K562 (cell line): Measurements from ENCODE around the gene SMIM29. TPM values are rescaled to one million over a fixed set of nuclear protein-coding genes. Genes with fewer than 3 reads are reported as not detected.

ENCODE experiments used
- ATAC-seq: fragments of 200-7000 bp; cut with Tn5 transposase; 3 replicates; pipeline ENCODE4 v1.9.1; 2020; ENCODE audit warnings: moderate library complexity
- BruUV-seq: library from RNA; stranded (reverse); fragments of 400-500 nt; replicated peaks from 2 replicates; lab custom pipeline; 2021; lab: Mats Ljungman, UMichigan
- CTCF ChIA-PET: fragments of 300-600 bp; formaldehyde crosslinking; extraction: SDS; loops from one replicate; lab custom pipeline; 2021; ENCODE audit warnings: low intra/inter-chr PET ratio; lab: Yijun Ruan, JAX
- POLR2A ChIA-PET: fragments of 300-600, 350-650 bp; sonication (Branson Sonifier 250); formaldehyde crosslinking; extraction: SDS; loops from one replicate; lab custom pipeline; 2021; ENCODE audit warnings: antibody characterized with exemption, inconsistent platforms; lab: Yijun Ruan, JAX
- DNase-seq, 4 experiments: peaks; one replicate each; pipeline versions ENCODE4 v3.0.0 to v3.0.0-alpha.2; 2011 to 2018; ENCODE audit warnings: low spot score in 3 of 4, mixed read lengths in 3 of 4; ENCODE audit errors: extremely low read depth in 1 of 4
- FAIRE-seq: peaks from 2 replicates; lab custom pipeline; 2011; peaks lifted over from hg19 to GRCh38; lab: Jason Lieb, UNC
- H2AFZ ChIP-seq: 2 replicates; pipeline ENCODE4 v1.6.0; 2011; ENCODE audit warnings: low read depth, low read length, control low read depth, inconsistent platforms
- H3K27ac ChIP-seq: fragments of 200-600 bp; 3 replicates; pipeline ENCODE4 v1.8.0; 2011; ENCODE audit warnings: low read depth, mild to moderate bottlenecking, control low read depth, inconsistent platforms, low read length, moderate library complexity, mixed read lengths; ENCODE audit errors: extremely low read depth
- H3K27me3 ChIP-seq, 2 experiments: fragments of 300-600 bp in 1 of 2; 2 replicates in 1 of 2; 3 replicates in 1 of 2; pipeline versions ENCODE4 v1.6.0 to v1.8.0; 2011; ENCODE audit warnings: inconsistent platforms in 2 of 2, low read length in 2 of 2, mild to moderate bottlenecking in 1 of 2, mixed read lengths in 1 of 2, moderate library complexity in 1 of 2; ENCODE audit not compliant: control insufficient read depth in 2 of 2, insufficient read depth in 2 of 2
- H3K36me3 ChIP-seq: fragments of 300-600 bp; 3 replicates; pipeline ENCODE4 v1.8.0; 2011; ENCODE audit warnings: mild to moderate bottlenecking, low read length, inconsistent platforms; ENCODE audit not compliant: control insufficient read depth, insufficient read depth
- H3K4me1 ChIP-seq, 2 experiments: fragments of 200-600 bp in 1 of 2; replicated peaks in 1 of 2; 2 replicates in 1 of 2; 3 replicates in 1 of 2; pipeline versions ENCODE4 v1.5.1 to v1.8.0; 2011; ENCODE audit warnings: inconsistent platforms in 2 of 2, low read length in 2 of 2, mild to moderate bottlenecking in 1 of 2, mixed read lengths in 1 of 2, moderate library complexity in 1 of 2; ENCODE audit not compliant: control insufficient read depth in 2 of 2, insufficient read depth in 2 of 2
- H3K4me2 ChIP-seq: 2 replicates; pipeline ENCODE4 v1.6.1; 2011; ENCODE audit warnings: low read length, control low read depth, inconsistent platforms, mixed read lengths; ENCODE audit not compliant: insufficient read depth
- H3K4me3 ChIP-seq: fragments of 200-600 bp; sonication (generic), shearing (Covaris generic); 2 replicates; pipeline ENCODE4 v1.5.1; 2016; ENCODE audit warnings: control low read depth, inconsistent platforms
- H3K79me2 ChIP-seq: fragments of 200-600 bp; 3 replicates; pipeline ENCODE4 v1.8.0; 2011; ENCODE audit warnings: low read length, inconsistent platforms; ENCODE audit not compliant: control insufficient read depth, insufficient read depth
- H3K9ac ChIP-seq, 2 experiments: 2 replicates each; pipeline versions ENCODE4 v1.6.0 to v1.6.1; 2011; ENCODE audit warnings: low read depth in 2 of 2, low read length in 2 of 2, control low read depth in 1 of 2, inconsistent platforms in 1 of 2, mild to moderate bottlenecking in 1 of 2, mixed read lengths in 1 of 2; ENCODE audit not compliant: insufficient read depth in 1 of 2
- H3K9me1 ChIP-seq: one replicate; pipeline ENCODE4 v1.6.0; 2011; ENCODE audit warnings: inconsistent platforms, mild to moderate bottlenecking, low read length, moderate library complexity; ENCODE audit not compliant: control insufficient read depth, insufficient read depth
- H3K9me3 ChIP-seq: replicated peaks from 2 replicates; pipeline ENCODE4 v1.5.1; 2011; ENCODE audit warnings: low read depth, low read length, inconsistent platforms; ENCODE audit not compliant: control insufficient read depth, insufficient read depth
- H4K20me1 ChIP-seq: replicated peaks from 2 replicates; pipeline ENCODE4 v1.6.1; 2011; ENCODE audit warnings: low read length, inconsistent platforms, mixed read lengths; ENCODE audit not compliant: control insufficient read depth, insufficient read depth
- EGR1 ChIP-seq: fragments of 450-650 bp; conservative IDR thresholded peaks from 2 replicates; pipeline ENCODE4 v1.6.1; 2017; ENCODE audit warnings: mild to moderate bottlenecking
- HOXB6 ChIP-seq: fragments of 250-450 bp; sonication (Bioruptor Pico); IDR thresholded peaks from 2 replicates; pipeline ENCODE4 v1.5.1; 2022; ENCODE audit warnings: mild to moderate bottlenecking, borderline replicate concordance
- IFI16 ChIP-seq: fragments of 250-450 bp; sonication (Bioruptor Pico); IDR thresholded peaks from 2 replicates; pipeline ENCODE4 v2.1.2; 2022; ENCODE audit warnings: mild to moderate bottlenecking, inconsistent platforms
- KAT7 ChIP-seq: sonication (generic); formaldehyde crosslinking; IDR thresholded peaks from 2 replicates; pipeline ENCODE4 v1.8.0; 2022; ENCODE audit warnings: missing genetic modification reagents, mild to moderate bottlenecking, borderline replicate concordance
- MEF2A ChIP-seq: IDR thresholded peaks from 2 replicates; pipeline ENCODE4 v1.6.1; 2011; ENCODE audit warnings: low read depth, mild to moderate bottlenecking, low read length, moderate library complexity; ENCODE audit not compliant: control insufficient read depth
- MEF2D ChIP-seq: conservative IDR thresholded peaks from 2 replicates; pipeline ENCODE4 v1.6.1; 2016; ENCODE audit warnings: low read depth, missing genetic modification characterization, missing compliant biosample characterization
- PHTF2 ChIP-seq: fragments of 250-450 bp; sonication (Bioruptor Pico); IDR thresholded peaks from 2 replicates; pipeline ENCODE4 v1.5.0; 2021; ENCODE audit warnings: mild to moderate bottlenecking
- ZNF134 ChIP-seq: fragments of 250-450 bp; sonication (Bioruptor Pico); conservative IDR thresholded peaks from 2 replicates; pipeline ENCODE4 v1.4.0; 2020
- WGBS: fragments of 100-300 bp; shearing (Covaris generic); methylation state at CpG from one replicate; pipeline ENCODE4 v1.1.6; 2016; ENCODE audit warnings: low coverage, mixed read lengths; ENCODE audit not compliant: insufficient coverage; ENCODE audit errors: missing lambda C conversion rate; 5-methylcytosine and 5-hydroxymethylcytosine counted together
- in situ Hi-C: fragments of 300-500 bp; cut with MboI; formaldehyde crosslinking; loops from 4 replicates; pipeline ENCODE4 v1.15.0; 2018; ENCODE audit warnings: inconsistent platforms, mixed read lengths
- intact Hi-C: fragments of 100-400 bp; cut with micrococcal nuclease; formaldehyde crosslinking; loops from 2 replicates; pipeline ENCODE4 v1.14.2; 2022
- polyA plus RNA-seq, 8 experiments: library from polyadenylated mRNA; depleted of rRNA in 4 of 8; stranded (reverse) in 5 of 8; unstranded in 3 of 8; fragments of >200 nt; fragmentation: Nextera tagmentation in 2 of 8; fragmentation: Illumina TruSeq in 1 of 8; extraction: Ambion mirVana in 2 of 8; extraction: Trizol in 1 of 8; gene quantifications; 2 replicates each; pipeline versions ENCODE4 v1.2.1 to v1.2.3, GENCODE V29; 2011 to 2014; ENCODE audit warnings: inconsistent platforms in 1 of 8, missing spikeins in 1 of 8
- total RNA-seq, 7 experiments: library from RNA; depleted of rRNA in 6 of 7; stranded (reverse); fragments of >200 nt in 6 of 7; fragmentation: Illumina TruSeq in 2 of 7; extraction: Trizol in 2 of 7; gene quantifications; 2 replicates each; pipeline versions ENCODE4 v1.2.1 to v1.2.3, GENCODE V29; 2011 to 2021; ENCODE audit warnings: low replicate concordance in 1 of 7
- TF ChIP-seq, protein P1 (sequence below): fragments of 250-450 bp; sonication (Bioruptor Pico); IDR thresholded peaks from 2 replicates; pipeline ENCODE4 v1.5.0; 2021; ENCODE audit warnings: mild to moderate bottlenecking, borderline replicate concordance
- TF ChIP-seq, protein P2 (sequence below), 2 experiments: IDR thresholded peaks; 2 replicates each; pipeline ENCODE4 v1.6.1; 2011; ENCODE audit warnings: borderline replicate concordance in 1 of 2, control low read depth in 1 of 2, low read depth in 1 of 2, low read length in 1 of 2, mild to moderate bottlenecking in 1 of 2, mixed read lengths in 1 of 2, moderate library complexity in 1 of 2; ENCODE audit not compliant: insufficient read depth in 1 of 2, insufficient read length in 1 of 2, poor library complexity in 1 of 2, severe bottlenecking in 1 of 2; ENCODE audit errors: extremely low read depth in 1 of 2
- TF ChIP-seq, protein P3 (sequence below): fragments of 450-650 bp; IDR thresholded peaks from 2 replicates; pipeline ENCODE4 v1.6.1; 2016; ENCODE audit warnings: missing biosample characterization, missing genetic modification characterization
- TF ChIP-seq, protein P4 (sequence below): fragments of 250-450 bp; sonication (Bioruptor Pico); IDR thresholded peaks from 2 replicates; pipeline ENCODE4 v1.5.0; 2020; ENCODE audit warnings: mild to moderate bottlenecking, borderline replicate concordance

Gene SMIM29
- total and polyA plus RNA-seq, 9 of the 15 experiments (the other 6 are each of a cell fraction or from before 2014, with no cell fraction given): 6.5 to 36.7 (median 20.9) TPM

DNA sequence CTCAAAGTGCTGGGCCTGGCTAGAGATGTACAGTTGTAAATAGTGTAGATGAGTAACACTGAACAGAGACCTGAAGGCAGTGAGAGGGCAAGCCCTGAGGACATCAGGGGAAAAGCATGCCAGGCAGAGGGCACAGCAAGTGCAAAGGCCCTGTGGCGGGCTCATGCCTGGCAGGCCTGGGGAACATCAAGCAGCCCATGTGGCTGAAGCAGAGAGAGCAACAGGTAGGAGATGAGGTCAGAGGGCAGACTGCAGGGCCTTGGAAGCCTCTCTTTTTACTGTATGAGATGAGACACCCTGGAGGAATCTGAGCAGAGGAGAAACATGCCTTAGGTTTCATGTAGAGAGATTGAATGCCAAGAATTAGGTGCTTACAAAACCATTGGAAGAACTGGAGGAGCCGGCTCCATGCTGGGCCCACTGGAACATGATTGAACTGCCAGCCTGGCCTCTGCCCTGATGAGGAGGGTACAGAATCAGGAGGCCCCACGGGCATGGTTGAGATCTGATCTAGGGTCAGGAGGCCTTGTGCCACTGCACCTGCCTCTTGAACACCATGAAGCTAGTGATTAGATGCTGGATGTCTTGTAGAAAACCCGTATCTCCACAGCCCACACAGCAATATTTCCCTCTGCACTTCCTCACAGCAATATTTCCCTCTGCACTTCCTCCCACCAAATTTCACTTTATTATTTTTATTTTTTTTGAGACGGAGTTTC, 18.0 kb downstream of the SMIM29 start (continued):
- TF ChIP-seq, protein P1, sequence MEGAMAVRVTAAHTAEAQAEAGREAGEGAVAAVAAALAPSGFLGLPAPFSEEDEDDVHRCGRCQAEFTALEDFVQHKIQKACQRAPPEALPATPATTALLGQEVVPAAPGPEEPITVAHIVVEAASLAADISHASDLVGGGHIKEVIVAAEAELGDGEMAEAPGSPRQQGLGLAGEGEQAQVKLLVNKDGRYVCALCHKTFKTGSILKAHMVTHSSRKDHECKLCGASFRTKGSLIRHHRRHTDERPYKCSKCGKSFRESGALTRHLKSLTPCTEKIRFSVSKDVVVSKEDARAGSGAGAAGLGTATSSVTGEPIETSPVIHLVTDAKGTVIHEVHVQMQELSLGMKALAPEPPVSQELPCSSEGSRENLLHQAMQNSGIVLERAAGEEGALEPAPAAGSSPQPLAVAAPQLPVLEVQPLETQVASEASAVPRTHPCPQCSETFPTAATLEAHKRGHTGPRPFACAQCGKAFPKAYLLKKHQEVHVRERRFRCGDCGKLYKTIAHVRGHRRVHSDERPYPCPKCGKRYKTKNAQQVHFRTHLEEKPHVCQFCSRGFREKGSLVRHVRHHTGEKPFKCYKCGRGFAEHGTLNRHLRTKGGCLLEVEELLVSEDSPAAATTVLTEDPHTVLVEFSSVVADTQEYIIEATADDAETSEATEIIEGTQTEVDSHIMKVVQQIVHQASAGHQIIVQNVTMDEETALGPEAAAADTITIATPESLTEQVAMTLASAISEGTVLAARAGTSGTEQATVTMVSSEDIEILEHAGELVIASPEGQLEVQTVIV: no peak

DNA sequence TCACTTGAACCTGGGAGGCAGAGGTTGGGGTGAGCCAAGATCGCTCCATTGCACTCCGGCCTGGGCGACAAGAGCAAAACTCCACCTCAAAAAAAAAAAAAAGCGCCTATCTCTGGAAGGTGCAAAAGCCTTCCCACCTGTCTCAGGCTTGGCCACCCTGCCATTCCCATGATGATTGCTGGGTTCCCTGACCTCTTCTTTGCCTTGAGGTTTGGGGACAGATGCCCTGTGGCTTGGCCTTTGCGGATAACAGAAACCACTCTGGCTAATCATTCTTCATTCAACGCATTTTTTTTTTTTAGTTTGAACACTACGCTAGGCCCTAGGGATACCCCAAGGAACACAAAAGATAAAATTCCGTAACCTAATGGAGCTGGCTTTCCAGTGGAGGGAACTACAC, 18.9 kb downstream of the SMIM29 start:
- Histone ChIP-seq H3K4me1 (peaks cover 28 to 33% of the 10 kb centered on the region in 2 experiments), H3K4me3 (no peak overlapping the region), H2AFZ (no peak overlapping the region), H3K9me1 (no peaks in the 10 kb centered on the region), H3K9me3 (no peaks in the 10 kb centered on the region), H3K9ac (no peak overlapping the region), H3K79me2 (no peaks in the 10 kb centered on the region), H3K36me3 (no peaks in the 10 kb centered on the region), H3K27me3 (no peaks in the 10 kb centered on the region), H3K4me2 (no peak overlapping the region), H4K20me1 (no peaks in the 10 kb centered on the region), H3K27ac (no peak overlapping the region)
- FAIRE-seq: no peak
- BruUV-seq: no TSS peak
- DNase-seq: no peak
- ChIA-PET CTCF (no interaction called here), POLR2A (interaction anchor here (1.7 kb wide), 1 partner anchor 14 kb away, joined by 10 read pairs; no protein-coding TSS in a partner anchor)
- in situ Hi-C loops: no loop called here
- 70% methylated on average over 8 of the region's 8 CpGs for WGBS
- no peak for ATAC-seq
- intact Hi-C loops: no loop called here
- TF ChIP-seq, protein P2, sequence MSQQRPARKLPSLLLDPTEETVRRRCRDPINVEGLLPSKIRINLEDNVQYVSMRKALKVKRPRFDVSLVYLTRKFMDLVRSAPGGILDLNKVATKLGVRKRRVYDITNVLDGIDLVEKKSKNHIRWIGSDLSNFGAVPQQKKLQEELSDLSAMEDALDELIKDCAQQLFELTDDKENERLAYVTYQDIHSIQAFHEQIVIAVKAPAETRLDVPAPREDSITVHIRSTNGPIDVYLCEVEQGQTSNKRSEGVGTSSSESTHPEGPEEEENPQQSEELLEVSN (IDR thresholded peaks at IDR 0.05; ENCODE audit: borderline replicate concordance in 1 of 2, extremely low read depth in 1 of 2, insufficient read depth in 1 of 2, insufficient read length in 1 of 2, low read depth in 1 of 2, low read length in 1 of 2, poor library complexity in 1 of 2, severe bottlenecking in 1 of 2): no peak
- TF ChIP-seq MEF2A: no peak
- no peak for TF ChIP-seq PHTF2 (CRISPR knock-in tag)
- TF ChIP-seq, protein P3, sequence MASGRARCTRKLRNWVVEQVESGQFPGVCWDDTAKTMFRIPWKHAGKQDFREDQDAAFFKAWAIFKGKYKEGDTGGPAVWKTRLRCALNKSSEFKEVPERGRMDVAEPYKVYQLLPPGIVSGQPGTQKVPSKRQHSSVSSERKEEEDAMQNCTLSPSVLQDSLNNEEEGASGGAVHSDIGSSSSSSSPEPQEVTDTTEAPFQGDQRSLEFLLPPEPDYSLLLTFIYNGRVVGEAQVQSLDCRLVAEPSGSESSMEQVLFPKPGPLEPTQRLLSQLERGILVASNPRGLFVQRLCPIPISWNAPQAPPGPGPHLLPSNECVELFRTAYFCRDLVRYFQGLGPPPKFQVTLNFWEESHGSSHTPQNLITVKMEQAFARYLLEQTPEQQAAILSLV (tag): no peak
- TF ChIP-seq EGR1: no peak
- TF ChIP-seq MEF2D: no peak
- TF ChIP-seq IFI16 (CRISPR knock-in tag): no peak
- TF ChIP-seq HOXB6 (CRISPR knock-in tag): no peak
- TF ChIP-seq KAT7 (CRISPR knock-in tag): no peak
- TF ChIP-seq, protein P4, sequence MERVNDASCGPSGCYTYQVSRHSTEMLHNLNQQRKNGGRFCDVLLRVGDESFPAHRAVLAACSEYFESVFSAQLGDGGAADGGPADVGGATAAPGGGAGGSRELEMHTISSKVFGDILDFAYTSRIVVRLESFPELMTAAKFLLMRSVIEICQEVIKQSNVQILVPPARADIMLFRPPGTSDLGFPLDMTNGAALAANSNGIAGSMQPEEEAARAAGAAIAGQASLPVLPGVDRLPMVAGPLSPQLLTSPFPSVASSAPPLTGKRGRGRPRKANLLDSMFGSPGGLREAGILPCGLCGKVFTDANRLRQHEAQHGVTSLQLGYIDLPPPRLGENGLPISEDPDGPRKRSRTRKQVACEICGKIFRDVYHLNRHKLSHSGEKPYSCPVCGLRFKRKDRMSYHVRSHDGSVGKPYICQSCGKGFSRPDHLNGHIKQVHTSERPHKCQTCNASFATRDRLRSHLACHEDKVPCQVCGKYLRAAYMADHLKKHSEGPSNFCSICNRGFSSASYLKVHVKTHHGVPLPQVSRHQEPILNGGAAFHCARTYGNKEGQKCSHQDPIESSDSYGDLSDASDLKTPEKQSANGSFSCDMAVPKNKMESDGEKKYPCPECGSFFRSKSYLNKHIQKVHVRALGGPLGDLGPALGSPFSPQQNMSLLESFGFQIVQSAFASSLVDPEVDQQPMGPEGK (CRISPR knock-in tag): no peak
- no peak for TF ChIP-seq ZNF134 (CRISPR knock-in tag)
